ENCODE results near the gene ITGB5. TPM values are rescaled to one million over a fixed set of nuclear protein-coding genes. Genes with fewer than 3 reads are reported as not detected.
"Not testable (repeated sequence)": the region's sequence is repeated elsewhere in the genome, so short reads cannot be mapped to it uniquely, and the experiment has no call there.

ITGB5 gene
- total RNA-seq, 1 donor from 2014 or later, result 122 TPM

DNA sequence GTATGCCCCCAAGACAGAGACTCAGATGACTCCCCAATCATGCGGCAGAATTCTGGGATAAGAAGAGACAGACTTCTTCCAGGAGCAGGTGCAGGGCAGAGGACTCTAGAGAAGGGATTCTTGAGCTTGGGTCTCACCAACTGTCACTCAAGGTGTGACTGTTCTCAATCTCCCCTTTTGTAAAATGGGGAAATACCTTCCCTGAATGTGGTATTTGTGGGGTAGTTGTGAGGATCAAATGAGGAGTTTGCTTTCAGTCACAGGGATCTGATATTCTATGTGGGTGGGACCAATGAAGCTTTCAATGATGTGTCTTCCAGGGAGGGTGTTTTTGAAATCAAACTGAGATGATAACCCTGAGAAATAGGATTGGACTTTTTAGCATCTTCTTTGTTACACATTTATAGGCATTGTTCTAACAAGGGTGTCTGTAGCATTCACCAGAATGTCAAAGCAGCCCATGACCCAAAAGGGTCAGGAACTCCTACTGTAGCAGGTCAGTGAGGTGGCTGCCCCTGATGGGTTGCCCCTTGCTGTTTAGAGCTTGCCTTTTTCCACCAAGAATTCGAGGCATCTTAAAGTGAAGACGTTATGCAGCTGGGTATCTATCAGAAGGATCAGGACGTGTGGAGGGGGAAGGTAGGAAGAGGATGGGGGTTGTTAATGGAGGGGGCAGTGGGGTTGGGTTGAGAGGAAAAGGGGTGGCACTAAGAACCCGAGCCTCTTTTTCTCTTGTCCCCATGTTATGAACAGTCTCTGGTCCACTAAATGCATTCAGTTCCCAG, 128.1 kb downstream of the ITGB5 start:
- TF ChIP-seq, protein P1, sequence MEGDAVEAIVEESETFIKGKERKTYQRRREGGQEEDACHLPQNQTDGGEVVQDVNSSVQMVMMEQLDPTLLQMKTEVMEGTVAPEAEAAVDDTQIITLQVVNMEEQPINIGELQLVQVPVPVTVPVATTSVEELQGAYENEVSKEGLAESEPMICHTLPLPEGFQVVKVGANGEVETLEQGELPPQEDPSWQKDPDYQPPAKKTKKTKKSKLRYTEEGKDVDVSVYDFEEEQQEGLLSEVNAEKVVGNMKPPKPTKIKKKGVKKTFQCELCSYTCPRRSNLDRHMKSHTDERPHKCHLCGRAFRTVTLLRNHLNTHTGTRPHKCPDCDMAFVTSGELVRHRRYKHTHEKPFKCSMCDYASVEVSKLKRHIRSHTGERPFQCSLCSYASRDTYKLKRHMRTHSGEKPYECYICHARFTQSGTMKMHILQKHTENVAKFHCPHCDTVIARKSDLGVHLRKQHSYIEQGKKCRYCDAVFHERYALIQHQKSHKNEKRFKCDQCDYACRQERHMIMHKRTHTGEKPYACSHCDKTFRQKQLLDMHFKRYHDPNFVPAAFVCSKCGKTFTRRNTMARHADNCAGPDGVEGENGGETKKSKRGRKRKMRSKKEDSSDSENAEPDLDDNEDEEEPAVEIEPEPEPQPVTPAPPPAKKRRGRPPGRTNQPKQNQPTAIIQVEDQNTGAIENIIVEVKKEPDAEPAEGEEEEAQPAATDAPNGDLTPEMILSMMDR (IDR thresholded peaks at IDR 0.05; ENCODE audit: borderline replicate concordance), result no peak
- no peaks in the 10 kb centered on the region for H3K27me3 ChIP-seq (ENCODE audit: low read depth)
- intact Hi-C loops (cut with micrococcal nuclease), result no loop called here
- DNase-seq, result no peak
- H3K36me3 ChIP-seq, result peaks cover 11% of the 10 kb centered on the region
- no peaks in the 10 kb centered on the region for H3K9me3 ChIP-seq (replicated peaks)
- H3K4me1 ChIP-seq, result peaks cover 21% of the 10 kb centered on the region
- H3K27ac ChIP-seq (replicated peaks), result no peak overlapping the region
- no peak overlapping the region for H3K4me3 ChIP-seq

DNA sequence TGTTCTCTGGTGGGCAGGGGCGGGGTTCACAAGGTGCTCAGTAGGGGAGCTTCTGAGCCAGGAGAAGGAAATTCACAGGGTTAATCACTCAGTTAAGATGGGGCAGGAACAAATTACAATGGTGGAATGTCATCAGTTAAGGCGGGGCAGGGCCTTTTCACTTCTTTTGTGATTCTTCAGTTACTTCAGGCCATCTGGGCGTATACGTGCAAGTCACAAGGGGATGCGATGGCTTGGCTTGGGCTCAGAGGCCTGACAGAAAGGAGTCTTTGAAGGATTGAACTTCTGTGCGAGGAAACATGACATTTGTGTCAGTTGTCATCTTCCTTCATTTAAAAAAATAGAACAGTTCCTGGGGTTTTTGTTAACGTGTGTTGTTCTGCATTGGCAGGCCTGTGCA, 129.2 kb downstream of the ITGB5 start:
- peaks cover 21% of the 10 kb centered on the region for H3K4me1 ChIP-seq
- intact Hi-C loops (cut with micrococcal nuclease); DNase-seq; H3K9me3 ChIP-seq (replicated peaks); H3K27ac ChIP-seq (replicated peaks); H3K36me3 ChIP-seq; H3K27me3 ChIP-seq (ENCODE audit: low read depth); H3K4me3 ChIP-seq: not testable (repeated sequence)

- intact Hi-C loops (cut with micrococcal nuclease), result no loop called here
- Histone ChIP-seq H3K36me3 (peaks cover 2% of the 10 kb centered on the region), H3K27me3 (ENCODE audit: low read depth) (no peaks in the 10 kb centered on the region), H3K4me3 (no peak overlapping the region), H3K4me1 (no peaks in the 10 kb centered on the region), H3K27ac (replicated peaks) (no peak overlapping the region), H3K9me3 (replicated peaks) (no peaks in the 10 kb centered on the region)
- DNase-seq, result no peak
- TF ChIP-seq, protein P1 (IDR thresholded peaks at IDR 0.05; ENCODE audit: borderline replicate concordance), result no peak
Measured at GRCh38 chr3:124752051-124752450, 135.1 kb downstream of the ITGB5 start.

DNA sequence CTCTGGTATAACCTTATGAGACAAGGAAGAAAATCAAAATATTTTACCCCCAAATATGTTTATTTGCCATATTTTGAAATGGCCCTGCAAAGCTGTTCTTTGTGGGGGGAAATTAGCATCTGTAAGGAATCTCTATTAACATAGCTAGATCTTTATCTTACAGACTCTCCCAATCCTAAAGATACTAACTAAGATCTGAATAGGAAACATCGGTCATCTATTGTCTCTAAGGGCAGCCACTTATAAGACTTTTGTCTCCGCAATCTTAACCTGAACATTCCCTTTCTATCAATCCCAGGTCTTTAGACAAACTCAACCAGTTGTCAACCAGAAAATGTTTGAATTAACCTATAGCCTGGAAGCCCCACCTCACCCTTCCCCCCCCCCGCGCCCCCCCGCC, 135.7 kb downstream of the ITGB5 start:
- intact Hi-C loops (cut with micrococcal nuclease), result no loop called here

GRCh38 chr3:124749877-124750276, 137.3 kb downstream of the ITGB5 start:
- H3K4me1 ChIP-seq; H3K9me3 ChIP-seq (replicated peaks); intact Hi-C loops (cut with micrococcal nuclease); H3K4me3 ChIP-seq; DNase-seq; H3K27ac ChIP-seq (replicated peaks); H3K27me3 ChIP-seq (ENCODE audit: low read depth): not testable (repeated sequence)
- peaks cover 19% of the 10 kb centered on the region for H3K36me3 ChIP-seq

More for the DNA sequence above, 135.7 kb downstream of the ITGB5 start:
- Histone ChIP-seq H3K4me3 (no peak overlapping the region), H3K4me1 (no peaks in the 10 kb centered on the region), H3K9me3 (replicated peaks) (no peaks in the 10 kb centered on the region), H3K27ac (replicated peaks) (no peak overlapping the region), H3K27me3 (ENCODE audit: low read depth) (no peaks in the 10 kb centered on the region), H3K36me3 (peaks cover 4% of the 10 kb centered on the region)
- no peak for DNase-seq
- TF ChIP-seq, protein P1 (IDR thresholded peaks at IDR 0.05; ENCODE audit: borderline replicate concordance), result no peak

GRCh38 chr3:124748560-124749198, 138.5 kb downstream of the ITGB5 start:
- Histone ChIP-seq H3K4me1 (no peaks in the 10 kb centered on the region), H3K9me3 (replicated peaks) (no peaks in the 10 kb centered on the region), H3K27ac (replicated peaks) (no peak overlapping the region), H3K27me3 (ENCODE audit: low read depth) (no peaks in the 10 kb centered on the region), H3K36me3 (peaks cover 31% of the 10 kb centered on the region), H3K4me3 (no peak overlapping the region)
- intact Hi-C loops (cut with micrococcal nuclease), result no loop called here
- no peak for DNase-seq
- TF ChIP-seq, protein P1 (IDR thresholded peaks at IDR 0.05; ENCODE audit: borderline replicate concordance), result no peak
